Keratinocyte (primary cell): Measurements from ENCODE around the gene TRIM65.

Source experiments
- CTCF ChIP-seq, 3 experiments: IDR thresholded peaks in 1 of 3; conservative IDR thresholded peaks in 1 of 3; optimal IDR thresholded peaks in 1 of 3; 2 replicates in 2 of 3; 3 replicates in 1 of 3; pipeline versions ENCODE3 to v1.5.1; 2011; ENCODE audit warnings: low read length in 3 of 3, mild to moderate bottlenecking in 3 of 3, moderate library complexity in 2 of 3, control low read depth in 1 of 3, inconsistent platforms in 1 of 3; ENCODE audit not compliant: insufficient read depth in 2 of 3; ENCODE audit errors: extremely low read depth in 1 of 3
- EZH2 ChIP-seq: IDR thresholded peaks from one replicate; pipeline ENCODE4 v1.6.1; 2012; ENCODE audit warnings: inconsistent platforms, mild to moderate bottlenecking, low read length, moderate library complexity

GRCh38 chr17:75889454-75889853 lies 7.3 kb downstream of the TRIM65 start:
- TF ChIP-seq CTCF (optimal IDR thresholded peaks at IDR 0.05 in 1 of 3, IDR thresholded peaks at IDR 0.05 in 1 of 3, conservative IDR thresholded peaks at IDR 0.05 in 1 of 3; ENCODE audit: extremely low read depth in 1 of 3, insufficient read depth in 2 of 3, low read length in 3 of 3) (no peak), EZH2 (no peak)
